Measurements from ENCODE around the gene CRADD.
"Not testable (repeated sequence)": the region's sequence is repeated elsewhere in the genome, so short reads cannot be mapped to it uniquely, and the experiment has no call there.

Gene CRADD

GRCh38 chr12:93758801-93759373, 81.7 kb downstream of the CRADD start:
- DNase-seq (ENCODE audit: low spot score) = no peak

GRCh38 chr12:93759512-93760081, 82.4 kb downstream of the CRADD start:
- DNase-seq (ENCODE audit: low spot score) = no peak

- DNase-seq (ENCODE audit: low spot score) = no peak
These were observed 83.2 kb downstream of the CRADD start for GRCh38 chr12:93760275-93760875.

- DNase-seq (ENCODE audit: low spot score) = no peak
These were observed 85.0 kb downstream of the CRADD start for GRCh38 chr12:93762059-93762719.

- no peak for DNase-seq (ENCODE audit: low spot score)
These were observed 85.9 kb downstream of the CRADD start for GRCh38 chr12:93762912-93763553.

- DNase-seq (ENCODE audit: low spot score) = no peak
These were observed 86.6 kb downstream of the CRADD start for GRCh38 chr12:93763746-93764147.

GRCh38 chr12:93766371-93766770, 89.2 kb downstream of the CRADD start:
- no peak for DNase-seq (ENCODE audit: low spot score)

- no peak for DNase-seq (ENCODE audit: low spot score)
These were observed 89.8 kb downstream of the CRADD start for GRCh38 chr12:93766796-93767523.

- no peak for DNase-seq (ENCODE audit: low spot score)
These were observed 90.3 kb downstream of the CRADD start for GRCh38 chr12:93767524-93767863.

- no peak for DNase-seq (ENCODE audit: low spot score)
These were observed 95.0 kb downstream of the CRADD start for GRCh38 chr12:93772003-93772700.

GRCh38 chr12:93773122-93773871, 96.1 kb downstream of the CRADD start:
- no peak for DNase-seq (ENCODE audit: low spot score)

GRCh38 chr12:93776581-93777018, 99.4 kb downstream of the CRADD start:
- no peak for DNase-seq (ENCODE audit: low spot score)

GRCh38 chr12:93777254-93777653, 100.1 kb downstream of the CRADD start:
- DNase-seq (ENCODE audit: low spot score) = no peak

- no peak for DNase-seq (ENCODE audit: low spot score)
These were observed 101.1 kb downstream of the CRADD start for GRCh38 chr12:93778306-93778705.

- no peak for DNase-seq (ENCODE audit: low spot score)
These were observed 101.6 kb downstream of the CRADD start for GRCh38 chr12:93778766-93779165.

- no peak for DNase-seq (ENCODE audit: low spot score)
These were observed 103.0 kb downstream of the CRADD start for GRCh38 chr12:93780101-93780641.

GRCh38 chr12:93780886-93781285, 103.7 kb downstream of the CRADD start:
- DNase-seq (ENCODE audit: low spot score) = not testable (repeated sequence)

GRCh38 chr12:93781961-93782360, 104.8 kb downstream of the CRADD start:
- not testable (repeated sequence) for DNase-seq (ENCODE audit: low spot score)

- DNase-seq (ENCODE audit: low spot score) = no peak
These were observed 105.7 kb downstream of the CRADD start for GRCh38 chr12:93782853-93783252.

- DNase-seq (ENCODE audit: low spot score) = no peak
These were observed 106.7 kb downstream of the CRADD start for GRCh38 chr12:93783832-93784231.

Measured in ecto neural progenitor cell (in vitro differentiated cells).